Adipose tissue (tissue), 3 donors: Measurements from ENCODE around the gene IL20RB. TPM values are rescaled to one million over a fixed set of nuclear protein-coding genes. Genes with fewer than 3 reads are reported as not detected.

Source experiments
- polyA plus RNA-seq, 3 donors: library from polyadenylated mRNA; stranded (reverse); fragments of 200-250 nt; gene quantifications; one replicate each; pipeline ENCODE4 v1.2.3, GENCODE V29; 2013
- donor health status: healthy with polysubstance abuse.
- donor health status: Bipolar disorder and iron deficiency.
- donor health status: healthy.

IL20RB gene
- polyA plus RNA-seq, 3 donors = 0.30 to 1.9 (median 1.2) TPM

Other genes starting within 250 kb of the IL20RB start
- gene STAG1, start 205.6 kb upstream of the IL20RB start, polyA plus RNA-seq = 10 to 100 TPM in 2 of 3 donors, 1 to 10 TPM in 1; 7.7 to 16.0 (median 11.9) TPM
- 10 to 100 TPM in 1 of 3 donors, 1 to 10 TPM in 2; 4.0 to 16.4 (median 5.3) TPM for gene SLC35G2, start 138.9 kb upstream of the IL20RB start, polyA plus RNA-seq
- 10 to 100 TPM; 14.5 to 37.9 (median 32.1) TPM for gene NCK1, start 95.8 kb upstream of the IL20RB start, polyA plus RNA-seq